Renal pelvis (tissue), 4 donors: ENCODE measurements around the gene FAM83C. TPM values are rescaled to one million over a fixed set of nuclear protein-coding genes. Genes with fewer than 3 reads are reported as not detected.
A peak's percentile ranks its signal among the peaks of the same experiment; 100 is the strongest.

Experiments used
- DNase-seq: peaks from one replicate; pipeline ENCODE4 v3.0.0-alpha.2; 2013
- polyA plus RNA-seq, 3 donors: library from polyadenylated mRNA; unstranded; fragments of 120-200 nt; gene quantifications; one replicate each; pipeline ENCODE4 v1.2.1, GENCODE V29; 2013; ENCODE audit not compliant: insufficient read length in 3 of 3

FAM83C gene
- polyA plus RNA-seq, 3 donors, result 0.03 to 0.05 TPM; not detected in 1

DNA sequence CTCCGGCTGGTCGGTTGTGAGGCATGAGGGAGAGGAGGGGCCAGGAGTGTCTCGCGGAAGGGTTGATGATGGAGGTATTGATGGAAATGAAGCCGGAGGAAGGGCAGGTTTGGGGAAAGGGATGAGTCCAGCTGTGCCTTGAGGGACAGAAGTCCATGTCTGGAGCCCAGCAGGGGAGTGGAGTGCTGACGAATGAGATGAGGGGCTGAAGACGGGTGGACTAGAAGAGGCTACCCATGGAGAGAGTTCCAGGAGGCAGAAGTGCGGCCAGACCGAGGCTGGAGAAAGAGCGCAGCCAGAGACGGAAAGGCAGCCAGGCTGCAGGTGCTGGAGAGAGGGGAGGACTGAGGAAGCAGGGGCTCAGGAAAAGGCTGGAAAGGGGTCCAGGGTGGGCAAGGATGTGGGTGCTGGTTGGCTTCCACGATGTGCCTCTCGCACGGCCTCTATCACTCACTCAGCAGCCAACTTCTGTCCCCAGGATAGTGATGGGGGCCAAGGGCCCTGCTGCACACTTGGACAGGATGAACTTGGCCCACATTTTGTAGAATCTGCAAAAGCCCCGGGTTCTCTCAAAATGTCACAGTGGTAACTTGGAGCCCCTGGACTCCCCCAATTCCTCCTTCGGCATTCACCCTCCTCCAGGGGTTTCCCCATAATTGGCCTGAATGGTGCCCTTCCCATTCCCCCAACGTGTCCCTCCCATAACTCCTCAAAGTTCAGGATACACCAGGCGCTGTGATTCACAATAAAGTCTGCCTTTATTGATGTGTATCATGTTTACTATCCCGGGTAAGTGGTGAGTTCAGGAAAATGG lies 7.0 kb downstream of the FAM83C start:
- DNase-seq, result no peak

- peak; percentile 89 for DNase-seq
Measured at GRCh38 chr20:35284267-35284991, 7.8 kb downstream of the FAM83C start, which contains the start of gene EIF6. Gene EIF6 (minus strand): TSS chr20:35284772. CDS start chr20:35284487, 285 bp downstream.

DNA sequence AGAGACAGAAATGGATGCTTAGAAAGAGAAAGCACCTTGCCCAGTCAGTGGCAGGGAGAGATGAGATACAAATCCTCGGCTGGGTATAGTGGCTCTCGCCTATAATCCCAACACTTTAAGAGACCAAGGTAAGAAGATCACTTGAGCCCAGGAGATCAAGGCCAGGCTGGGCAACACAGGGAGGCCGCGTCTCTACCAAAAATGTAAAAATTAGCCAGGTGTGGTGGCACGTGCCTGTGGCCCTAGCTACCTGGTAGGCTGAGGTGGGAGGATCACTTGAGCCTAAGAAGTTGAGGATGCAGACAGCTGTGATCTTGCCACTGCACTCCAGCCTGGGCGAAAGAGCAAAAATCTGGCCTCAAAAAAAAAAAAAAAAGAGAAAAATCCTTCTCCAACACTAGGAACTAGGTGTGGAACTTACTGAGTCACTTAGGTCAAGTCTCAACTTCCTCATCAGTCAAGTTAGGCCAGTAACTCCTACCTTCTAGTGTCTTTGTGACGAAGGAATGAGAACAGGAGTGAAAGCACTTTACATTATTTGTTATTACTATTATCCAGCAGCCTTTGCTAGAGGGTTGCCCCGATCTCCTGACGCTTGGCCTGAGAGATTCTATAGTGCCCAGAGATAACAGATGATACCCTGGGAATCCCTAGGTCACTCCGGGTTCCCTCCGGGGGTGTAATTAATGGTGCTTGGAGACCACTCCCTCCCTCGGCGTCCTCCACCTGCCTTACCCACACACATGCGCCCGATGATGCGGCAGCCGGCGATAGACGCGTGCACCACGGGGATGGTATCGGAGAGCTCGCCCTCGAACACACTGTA lies 8.6 kb downstream of the FAM83C start:
- DNase-seq, result no peak

- no peak for DNase-seq
Measured at GRCh38 chr20:35281506-35282101, 10.6 kb downstream of the FAM83C start.

- DNase-seq, result no peak
Measured at GRCh38 chr20:35280523-35280922, 11.7 kb downstream of the FAM83C start.

DNA sequence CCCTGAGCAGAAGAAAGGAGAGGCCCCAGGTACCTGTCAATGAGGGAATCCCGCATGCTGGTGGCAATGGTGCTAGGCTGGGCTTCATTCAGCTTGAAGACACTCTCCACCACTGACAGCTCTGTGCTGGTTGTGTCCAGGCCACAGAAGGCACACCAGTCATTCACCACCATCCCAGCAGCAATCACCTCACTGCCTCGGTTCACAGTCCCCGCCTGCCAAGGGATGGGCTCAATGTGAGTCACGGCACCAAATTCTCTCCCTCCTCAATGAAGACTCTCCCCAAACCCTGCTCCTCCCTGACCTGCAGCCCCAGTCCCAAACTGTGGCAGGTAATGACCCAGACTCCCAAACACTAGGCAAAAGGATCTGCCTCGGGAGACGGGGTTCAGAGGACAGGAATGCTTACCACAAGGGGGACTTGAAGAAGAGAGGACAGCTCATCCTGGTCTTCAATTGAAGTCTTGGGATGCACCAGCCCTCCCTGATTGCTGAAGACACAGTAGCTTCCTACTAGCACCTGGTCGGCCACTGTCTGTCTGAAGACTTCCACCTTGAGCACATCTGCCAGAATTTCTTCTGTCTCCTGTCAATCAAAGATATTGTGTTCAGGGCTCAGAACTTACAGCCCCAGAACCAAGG lies 12.6 kb downstream of the FAM83C start:
- DNase-seq, result no peak

DNA sequence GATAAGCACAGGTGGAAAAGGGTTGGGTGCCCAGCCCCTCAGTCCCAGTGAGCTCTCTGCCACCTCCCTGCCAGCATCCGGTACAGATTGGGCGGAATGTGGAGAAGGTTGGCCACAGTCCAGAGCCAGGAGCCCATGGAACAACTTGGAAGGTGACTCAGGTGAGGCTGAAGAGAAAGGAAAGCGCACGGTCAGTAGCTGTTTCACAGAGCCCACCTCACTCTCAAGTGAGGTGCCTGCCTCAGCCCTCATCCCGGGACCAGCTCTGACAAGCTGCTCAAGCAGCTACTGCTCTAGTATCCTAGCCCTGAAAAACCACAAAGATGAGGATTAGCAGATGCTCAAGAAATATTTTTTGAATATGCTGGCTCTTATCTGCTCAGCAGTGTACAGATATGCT lies 13.2 kb downstream of the FAM83C start:
- no peak for DNase-seq

DNA sequence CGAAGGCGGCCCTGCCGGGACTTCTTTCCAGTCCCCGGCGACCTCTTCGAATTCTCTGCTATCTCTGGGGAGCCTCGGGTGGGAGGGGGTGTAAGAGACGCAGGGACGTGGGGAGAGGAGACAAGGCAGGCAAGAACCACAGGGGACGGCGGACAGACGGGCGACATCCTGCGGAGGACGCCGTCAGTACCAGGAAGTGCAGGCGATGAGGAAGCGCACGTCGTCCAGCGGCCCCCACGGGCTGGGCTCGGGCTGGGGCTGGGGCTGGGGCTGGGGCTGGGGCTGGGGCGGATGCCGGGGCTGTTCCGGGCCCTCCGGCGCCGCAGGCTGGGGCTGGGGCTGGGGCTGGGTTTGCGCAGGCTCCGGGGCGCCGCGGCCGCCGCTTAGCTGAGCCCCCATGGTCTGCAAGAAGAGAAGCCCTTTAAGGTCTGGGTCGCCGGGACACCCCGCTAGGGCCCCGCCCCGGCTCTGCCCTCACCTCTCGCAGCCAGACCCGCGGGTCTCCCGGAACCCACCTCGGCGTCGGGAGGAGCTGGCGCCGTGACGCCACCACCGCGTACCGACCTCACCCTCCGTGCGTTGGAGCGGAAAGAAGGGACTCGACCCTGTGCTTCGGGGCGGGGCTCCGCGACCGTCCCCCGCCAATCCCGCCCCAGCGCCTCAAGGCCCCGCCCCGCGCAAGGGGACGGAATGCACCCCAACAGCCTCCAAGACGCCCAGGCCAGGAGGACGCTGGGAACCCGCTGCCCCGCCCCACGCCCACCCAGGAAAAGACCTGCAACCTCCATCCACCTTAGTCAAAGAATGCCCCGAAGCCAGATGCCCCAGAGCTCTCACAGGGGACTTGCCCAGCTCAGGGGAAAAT lies 14.5 kb downstream of the FAM83C start, which contains the start of gene MMP24OS:
TSS of gene MMP24OS (minus strand) at position 592 of the 865 bp plus-strand sequence. CDS start at position 399, 193 bp downstream.
- DNase-seq, result peak; percentile 91

DNA sequence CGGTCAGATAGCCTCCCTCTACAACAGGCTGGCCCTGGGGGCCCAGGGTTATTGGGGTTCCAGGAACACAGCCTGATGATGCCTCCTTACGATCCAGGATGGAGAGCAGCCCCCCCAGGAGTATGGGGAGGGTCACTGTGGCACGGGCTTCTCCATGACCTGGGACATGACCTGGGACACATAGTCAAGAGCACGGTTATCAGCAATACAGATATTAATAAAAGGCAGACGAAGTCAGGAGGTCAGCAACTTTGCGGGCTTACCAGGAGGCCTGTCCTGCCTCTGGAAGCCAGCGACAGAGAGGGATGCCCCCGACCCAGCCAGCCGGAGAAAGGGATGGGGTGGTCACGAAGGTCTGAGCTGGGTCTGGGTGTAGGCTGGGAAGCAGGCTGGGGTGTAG lies 15.1 kb downstream of the FAM83C start:
- DNase-seq, result no peak

DNA sequence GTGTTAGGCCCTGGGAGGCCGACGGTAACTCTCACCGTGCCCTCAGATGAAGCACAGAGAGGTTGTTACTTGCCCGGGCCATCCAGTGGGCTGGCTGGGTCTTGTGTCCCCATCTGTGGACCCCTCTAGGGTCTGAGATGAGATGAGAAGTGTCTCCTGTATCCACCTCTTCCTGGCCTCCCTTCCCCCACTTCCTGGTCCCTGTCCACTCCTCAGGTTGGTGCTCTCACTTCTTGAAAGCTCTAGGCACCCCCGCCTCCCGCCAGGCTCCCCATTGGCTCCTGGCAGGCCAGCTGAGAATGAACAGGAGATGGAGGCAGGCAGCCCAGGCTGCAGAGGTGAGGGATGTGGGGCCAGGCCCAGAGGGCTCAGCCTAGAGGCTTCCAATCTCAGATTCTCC lies 15.8 kb downstream of the FAM83C start:
- no peak for DNase-seq

GRCh38 chr20:35275741-35276251 lies 16.4 kb downstream of the FAM83C start:
- DNase-seq, result no peak

DNA sequence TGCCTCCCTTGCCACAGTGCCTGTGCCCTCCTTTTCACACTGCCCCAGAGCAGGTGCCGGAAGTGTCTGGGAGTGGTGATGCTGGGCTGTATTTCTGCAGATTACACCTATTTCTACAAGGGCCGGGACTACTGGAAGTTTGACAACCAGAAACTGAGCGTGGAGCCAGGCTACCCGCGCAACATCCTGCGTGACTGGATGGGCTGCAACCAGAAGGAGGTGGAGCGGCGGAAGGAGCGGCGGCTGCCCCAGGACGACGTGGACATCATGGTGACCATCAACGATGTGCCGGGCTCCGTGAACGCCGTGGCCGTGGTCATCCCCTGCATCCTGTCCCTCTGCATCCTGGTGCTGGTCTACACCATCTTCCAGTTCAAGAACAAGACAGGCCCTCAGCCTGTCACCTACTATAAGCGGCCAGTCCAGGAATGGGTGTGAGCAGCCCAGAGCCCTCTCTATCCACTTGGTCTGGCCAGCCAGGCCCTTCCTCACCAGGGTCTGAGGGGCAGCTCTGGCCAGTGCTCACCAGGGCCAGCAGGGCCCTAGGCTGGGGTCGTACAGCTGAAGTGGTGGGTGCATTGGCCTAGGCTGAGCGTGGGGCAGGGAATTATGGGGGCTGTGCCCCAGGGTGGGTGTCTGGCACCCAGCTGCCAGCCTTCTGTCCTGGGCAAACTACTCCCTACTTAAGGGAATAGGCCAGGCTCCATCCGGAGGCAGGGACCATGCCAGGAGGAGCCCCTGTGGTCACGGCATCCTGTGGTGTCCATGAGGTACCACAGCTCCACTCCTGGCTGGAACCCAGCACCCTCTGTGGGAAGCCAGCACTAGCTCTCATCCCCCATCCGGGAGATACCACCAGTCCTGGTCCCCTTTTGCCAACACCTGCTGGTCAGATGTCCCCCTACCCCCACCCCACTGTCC lies 17.8 kb downstream of the FAM83C start:
- no peak for DNase-seq

- DNase-seq, result no peak
Measured at GRCh38 chr20:35273449-35274171, 18.6 kb downstream of the FAM83C start.

GRCh38 chr20:35271904-35272303 lies 20.3 kb downstream of the FAM83C start:
- no peak for DNase-seq

DNA sequence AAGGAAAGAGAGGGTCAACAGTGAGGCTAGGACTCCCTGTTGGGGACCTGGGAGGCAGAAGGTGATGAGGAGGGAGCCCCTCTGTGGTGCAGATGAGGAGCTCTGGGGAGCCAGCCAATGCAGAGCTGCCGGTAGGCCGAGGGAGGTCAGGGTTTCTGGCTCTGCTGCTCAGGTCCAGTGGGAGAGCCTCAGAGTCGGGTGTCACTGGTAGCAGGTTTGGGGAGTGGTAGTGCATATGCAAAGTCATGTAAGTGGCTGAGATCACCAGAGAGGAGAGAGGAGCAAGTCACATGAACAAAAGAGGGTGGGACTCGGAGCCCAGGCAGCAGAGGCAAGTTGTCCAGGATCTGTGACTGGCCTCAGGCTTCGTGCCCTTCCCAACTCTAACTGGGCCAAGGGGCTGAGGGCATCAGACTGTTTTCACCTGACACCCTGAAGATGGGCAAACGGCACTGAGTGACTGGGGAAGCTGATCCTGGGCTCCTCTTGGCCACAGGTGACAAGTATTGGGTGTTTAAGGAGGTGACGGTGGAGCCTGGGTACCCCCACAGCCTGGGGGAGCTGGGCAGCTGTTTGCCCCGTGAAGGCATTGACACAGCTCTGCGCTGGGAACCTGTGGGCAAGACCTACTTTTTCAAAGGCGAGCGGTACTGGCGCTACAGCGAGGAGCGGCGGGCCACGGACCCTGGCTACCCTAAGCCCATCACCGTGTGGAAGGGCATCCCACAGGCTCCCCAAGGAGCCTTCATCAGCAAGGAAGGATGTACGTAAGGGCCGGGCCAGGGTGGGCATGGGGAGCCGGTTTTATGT lies 20.9 kb downstream of the FAM83C start:
- no peak for DNase-seq

DNA sequence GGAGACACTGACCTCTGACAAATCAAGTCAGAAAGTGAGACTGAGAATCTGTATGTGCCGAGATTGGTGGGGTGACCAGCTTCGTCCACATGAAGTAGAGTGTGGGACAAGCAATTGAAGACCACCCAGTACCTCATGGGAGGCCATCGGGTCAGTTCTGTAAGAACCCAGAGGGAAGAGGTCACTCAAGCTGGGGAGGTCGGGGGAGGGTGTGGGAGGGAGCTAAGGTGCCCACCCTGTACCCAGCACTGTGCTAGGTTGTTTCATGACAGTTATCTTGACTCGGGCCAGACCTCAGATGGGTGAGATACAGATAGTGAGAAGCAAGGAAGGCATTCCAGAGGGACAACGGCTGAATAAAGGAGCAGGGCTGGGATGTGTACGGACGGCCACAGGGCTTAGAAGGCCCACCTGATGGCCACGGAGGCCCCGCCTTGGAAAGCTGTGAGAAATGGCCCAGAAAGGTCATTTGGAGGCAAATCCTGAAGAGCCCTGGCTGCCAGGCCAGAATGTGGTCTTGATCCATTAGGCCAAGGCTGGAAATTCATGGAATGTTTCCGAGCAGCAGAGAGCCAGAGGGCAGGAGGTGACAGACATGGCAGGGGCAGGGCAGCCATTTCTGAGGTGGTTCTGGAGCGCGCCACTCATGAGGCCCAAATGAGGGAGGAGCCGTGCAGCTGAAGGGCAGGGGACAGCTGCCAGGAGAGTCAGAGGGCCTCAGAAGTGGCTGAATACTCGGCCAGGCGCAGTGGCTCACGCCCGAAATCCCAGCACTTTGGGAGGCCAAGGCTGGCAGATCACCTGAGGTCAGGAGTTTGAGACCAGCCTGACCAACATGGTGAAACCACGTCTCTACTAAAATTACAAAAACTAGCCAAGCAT lies 22.0 kb downstream of the FAM83C start:
- no peak for DNase-seq
